Body of pancreas (tissue), 4 donors: ENCODE results near the gene THSD4. TPM values are rescaled to one million over a fixed set of nuclear protein-coding genes. Genes with fewer than 3 reads are reported as not detected.
A peak's percentile ranks its signal among the peaks of the same experiment; 100 is the strongest.

Experiments
- ATAC-seq: fragments of 150-250 bp; one replicate; pipeline ENCODE4 v1.9.1; 2016
- DNase-seq, 4 donors: peaks; one replicate each; pipeline ENCODE4 v3.0.0-alpha.2; 2019
- H3K27ac ChIP-seq, 4 donors: fragments of 200-600 bp; sonication (generic); 1 replicate in 3 of 4; 2 replicates in 1 of 4; pipeline versions ENCODE4 v1.5.1 to v1.6.1; 2016 to 2019; ENCODE audit warnings: mild to moderate bottlenecking in 1 of 4, mixed read lengths in 1 of 4, moderate library complexity in 1 of 4
- H3K27me3 ChIP-seq, 2 donors: fragments of 200-600 bp; sonication (generic); one replicate each; pipeline ENCODE4 v1.6.0; 2016; ENCODE audit warnings: mild to moderate bottlenecking in 1 of 2
- H3K36me3 ChIP-seq, 2 donors: fragments of 200-600 bp; sonication (generic); replicated peaks in 1 of 2; 2 replicates each; pipeline ENCODE4 v1.5.1; 2016; ENCODE audit warnings: low read depth in 2 of 2; ENCODE audit not compliant: insufficient read depth in 1 of 2
- H3K4me1 ChIP-seq: fragments of 200-600 bp; sonication (generic); one replicate; pipeline ENCODE4 v1.6.0; 2016
- H3K4me3 ChIP-seq, 2 donors: fragments of 200-600 bp; sonication (generic); 1 replicate in 1 of 2; 2 replicates in 1 of 2; pipeline ENCODE4 v1.5.1; 2016 to 2019
- H3K9me3 ChIP-seq, 3 donors: fragments of 200-600 bp; sonication (generic); 1 replicate in 2 of 3; 2 replicates in 1 of 3; pipeline ENCODE4 v1.5.1; 2016
- POLR2A ChIP-seq, 3 donors: fragments of 450-650 bp; IDR thresholded peaks; one replicate each; pipeline ENCODE4 v1.6.1; 2016; ENCODE audit warnings: antibody characterized with exemption in 3 of 3, mild to moderate bottlenecking in 2 of 3
- WGBS, 2 donors: methylation state at CpG; one replicate each; pipeline ENCODE4 v1.1.5; 2017; 5-methylcytosine and 5-hydroxymethylcytosine counted together
- intact Hi-C: fragments of 100-400 bp; cut with DNase I; formaldehyde crosslinking; loops from one replicate; pipeline ENCODE4 v1.15.1; 2023
- total RNA-seq, 2 donors: library from RNA; depleted of rRNA; stranded (reverse); fragments of >200 nt; gene quantifications; one replicate each; pipeline ENCODE4 v1.1.0, GENCODE V29; 2016
- TF ChIP-seq, protein P1 (sequence below), 7 experiments: fragments of 450-650 bp in 4 of 7; fragments of 200-600 bp in 3 of 7; sonication (generic) in 3 of 7; IDR thresholded peaks; one replicate each; pipeline ENCODE4 v1.5.1; 2016 to 2019; ENCODE audit warnings: antibody characterized with exemption in 7 of 7

The THSD4 gene
- total RNA-seq, 2 donors from 2014 or later, result 12.9 to 16.1 TPM

GRCh38 chr15:71473751-71474150, 358.5 kb downstream of the THSD4 start:
- Histone ChIP-seq H3K9me3 (no peaks in the 10 kb centered on the region), H3K4me1 (no peaks in the 10 kb centered on the region), H3K27ac (no peak overlapping the region), H3K27me3 (no peaks in the 10 kb centered on the region), H3K36me3 (no peaks in the 10 kb centered on the region), H3K4me3 (no peak overlapping the region)
- DNase-seq, result no peak
- no peak for ATAC-seq
- 96% methylated on average over 3 of the region's 3 CpGs; no CpG with 5 or more reads in 1 of the 2 donors for WGBS, 2 donors
- intact Hi-C loops, result no loop called here
- TF ChIP-seq, protein P1, sequence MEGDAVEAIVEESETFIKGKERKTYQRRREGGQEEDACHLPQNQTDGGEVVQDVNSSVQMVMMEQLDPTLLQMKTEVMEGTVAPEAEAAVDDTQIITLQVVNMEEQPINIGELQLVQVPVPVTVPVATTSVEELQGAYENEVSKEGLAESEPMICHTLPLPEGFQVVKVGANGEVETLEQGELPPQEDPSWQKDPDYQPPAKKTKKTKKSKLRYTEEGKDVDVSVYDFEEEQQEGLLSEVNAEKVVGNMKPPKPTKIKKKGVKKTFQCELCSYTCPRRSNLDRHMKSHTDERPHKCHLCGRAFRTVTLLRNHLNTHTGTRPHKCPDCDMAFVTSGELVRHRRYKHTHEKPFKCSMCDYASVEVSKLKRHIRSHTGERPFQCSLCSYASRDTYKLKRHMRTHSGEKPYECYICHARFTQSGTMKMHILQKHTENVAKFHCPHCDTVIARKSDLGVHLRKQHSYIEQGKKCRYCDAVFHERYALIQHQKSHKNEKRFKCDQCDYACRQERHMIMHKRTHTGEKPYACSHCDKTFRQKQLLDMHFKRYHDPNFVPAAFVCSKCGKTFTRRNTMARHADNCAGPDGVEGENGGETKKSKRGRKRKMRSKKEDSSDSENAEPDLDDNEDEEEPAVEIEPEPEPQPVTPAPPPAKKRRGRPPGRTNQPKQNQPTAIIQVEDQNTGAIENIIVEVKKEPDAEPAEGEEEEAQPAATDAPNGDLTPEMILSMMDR (IDR thresholded peaks at IDR 0.05), result no peak
- TF ChIP-seq POLR2A (IDR thresholded peaks at IDR 0.05), result no peak

DNA sequence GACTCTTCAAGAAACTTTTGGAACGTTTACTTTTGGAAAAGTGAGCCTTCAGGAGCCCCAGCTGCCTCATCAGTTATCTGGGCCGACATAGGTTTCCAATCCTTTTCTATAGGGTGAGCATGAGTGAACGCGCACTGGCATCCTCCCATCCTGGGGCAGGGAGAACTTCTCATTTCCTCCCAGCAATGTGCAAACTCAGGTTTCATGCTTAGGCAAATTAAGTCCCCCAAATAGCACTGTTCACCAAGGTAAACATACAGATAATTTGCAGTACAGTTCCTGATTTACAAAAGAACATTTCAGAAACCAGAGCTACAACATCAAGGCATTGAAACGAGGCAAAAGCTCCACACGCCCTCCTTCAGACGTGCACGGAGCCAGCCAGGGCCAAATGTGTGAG, 361.6 kb downstream of the THSD4 start:
- DNase-seq (no peak), ATAC-seq (no peak)
- H3K9me3 ChIP-seq, result no peaks in the 10 kb centered on the region
- H3K4me1 ChIP-seq, result no peaks in the 10 kb centered on the region
- TF ChIP-seq POLR2A (IDR thresholded peaks at IDR 0.05), result no peak
- TF ChIP-seq, protein P1 (IDR thresholded peaks at IDR 0.05), result no peak
- intact Hi-C loops, result no loop called here
- H3K27me3 ChIP-seq, result no peaks in the 10 kb centered on the region
- 79 to 80% methylated on average over 7 to 8 of the region's 8 CpGs for WGBS, 2 donors
- H3K27ac ChIP-seq, result no peak overlapping the region
- H3K4me3 ChIP-seq, result no peak overlapping the region
- H3K36me3 ChIP-seq, result no peaks in the 10 kb centered on the region

- TF ChIP-seq POLR2A (IDR thresholded peaks at IDR 0.05), result no peak
- TF ChIP-seq, protein P1 (IDR thresholded peaks at IDR 0.05), result no peak
- H3K27me3 ChIP-seq, result no peaks in the 10 kb centered on the region
- no peaks in the 10 kb centered on the region for H3K4me1 ChIP-seq
- 77% methylated on average over 6 of the region's 6 CpGs for WGBS, 2 donors
- no peaks in the 10 kb centered on the region for H3K9me3 ChIP-seq
- H3K4me3 ChIP-seq, result no peak overlapping the region
- no peaks in the 10 kb centered on the region for H3K36me3 ChIP-seq
- ATAC-seq (no peak), DNase-seq (no peak)
- H3K27ac ChIP-seq, result no peak overlapping the region
- intact Hi-C loops, result no loop called here
Observed at GRCh38 chr15:71480556-71480955, 365.3 kb downstream of the THSD4 start.

- no peaks in the 10 kb centered on the region for H3K27me3 ChIP-seq
- WGBS, 2 donors, result 81 to 82% methylated on average over 4 of the region's 4 CpGs
- DNase-seq, result no peak
- TF ChIP-seq, protein P1 (IDR thresholded peaks at IDR 0.05), result no peak
- no peak for TF ChIP-seq POLR2A (IDR thresholded peaks at IDR 0.05)
- no peak overlapping the region for H3K27ac ChIP-seq
- no peak overlapping the region for H3K4me3 ChIP-seq
- H3K36me3 ChIP-seq, result no peaks in the 10 kb centered on the region
- no peaks in the 10 kb centered on the region for H3K4me1 ChIP-seq
- intact Hi-C loops, result no loop called here
- H3K9me3 ChIP-seq, result no peaks in the 10 kb centered on the region
- ATAC-seq, result no peak
Observed at GRCh38 chr15:71484080-71484479, 368.8 kb downstream of the THSD4 start.

DNA sequence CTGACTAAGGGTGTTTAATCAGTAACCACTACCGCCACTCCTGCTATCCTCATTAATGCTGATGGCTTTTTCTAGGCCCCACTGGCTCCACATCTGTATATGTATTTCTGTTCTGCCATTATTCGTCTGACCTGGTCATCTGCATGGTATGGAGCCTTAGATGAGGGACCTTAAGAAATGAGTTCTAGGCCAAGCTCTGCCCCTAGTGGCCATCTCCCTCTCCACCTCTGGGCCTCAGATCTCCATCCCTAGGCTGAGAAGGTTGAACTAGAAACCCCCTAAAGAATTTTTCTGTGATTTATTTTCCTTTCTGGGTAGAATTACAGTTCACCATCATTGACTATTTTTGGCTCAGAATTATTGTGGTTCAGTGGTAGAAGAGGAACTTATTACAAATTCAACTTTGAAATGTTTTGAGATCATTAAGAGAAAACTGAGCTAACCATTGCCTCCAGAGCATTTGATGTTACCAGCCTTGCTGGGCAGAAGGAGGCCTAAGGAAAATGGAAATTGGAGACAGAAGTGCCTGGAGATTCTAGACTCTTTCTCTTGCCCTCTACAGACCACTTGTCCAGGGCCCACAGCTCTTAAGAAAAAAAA, 369.9 kb downstream of the THSD4 start:
- intact Hi-C loops, result no loop called here
- no peak for ATAC-seq

More for the DNA sequence above, 369.9 kb downstream of the THSD4 start:
- Histone ChIP-seq H3K27ac (no peak overlapping the region), H3K4me3 (no peak overlapping the region), H3K9me3 (no peaks in the 10 kb centered on the region), H3K36me3 (no peaks in the 10 kb centered on the region), H3K4me1 (no peaks in the 10 kb centered on the region), H3K27me3 (no peaks in the 10 kb centered on the region)
- TF ChIP-seq, protein P1 (IDR thresholded peaks at IDR 0.05), result peak in 1 of 7 experiments; percentile 8
- no peak for TF ChIP-seq POLR2A (IDR thresholded peaks at IDR 0.05)
- 87 to 88% methylated on average over 2 of the region's 2 CpGs for WGBS, 2 donors
- no peak for DNase-seq
